Ascending aorta (tissue), 2 donors: ENCODE measurements around the gene PLA2G4E. TPM values are rescaled to one million over a fixed set of nuclear protein-coding genes. Genes with fewer than 3 reads are reported as not detected.

Source experiments
- DNase-seq, 2 donors: peaks; one replicate each; pipeline ENCODE4 v3.0.0-alpha.2; 2019; ENCODE audit warnings: low spot score in 2 of 2
- H3K27ac ChIP-seq, 2 donors: fragments of 200-600 bp; sonication (generic); one replicate each; pipeline ENCODE4 v1.5.1; 2016 to 2017; ENCODE audit warnings: mild to moderate bottlenecking in 1 of 2
- H3K27me3 ChIP-seq: fragments of 200-600 bp; sonication (generic); one replicate; pipeline ENCODE4 v1.5.1; 2017
- H3K36me3 ChIP-seq, 2 donors: fragments of 200-600 bp; sonication (generic); one replicate each; pipeline ENCODE4 v1.5.1; 2016
- H3K4me1 ChIP-seq, 2 donors: fragments of 200-600 bp; sonication (generic); one replicate each; pipeline ENCODE4 v1.5.1; 2016 to 2017; ENCODE audit warnings: mild to moderate bottlenecking in 1 of 2
- H3K4me3 ChIP-seq, 2 donors: fragments of 200-600 bp; sonication (generic); one replicate each; pipeline ENCODE4 v1.5.1; 2016 to 2017; ENCODE audit warnings: mild to moderate bottlenecking in 1 of 2
- H3K9me3 ChIP-seq, 2 donors: fragments of 200-600 bp; sonication (generic); one replicate each; pipeline ENCODE4 v1.5.1; 2016
- CTCF ChIP-seq, 3 experiments: fragments of 200-600 bp in 2 of 3; fragments of 450-650 bp in 1 of 3; sonication (generic) in 2 of 3; IDR thresholded peaks; one replicate each; pipeline ENCODE4 v1.5.1; 2016 to 2019; ENCODE audit warnings: antibody characterized with exemption in 3 of 3, mild to moderate bottlenecking in 1 of 3, moderate library complexity in 1 of 3
- intact Hi-C: fragments of 100-400 bp; cut with DNase I; formaldehyde crosslinking; loops from one replicate; pipeline ENCODE4 v1.15.1; 2023
- total RNA-seq: library from RNA; depleted of rRNA; stranded (reverse); fragments of >200 nt; gene quantifications from one replicate; pipeline ENCODE4 v1.1.0, GENCODE V29; 2016

The PLA2G4E gene
- total RNA-seq, 1 donor from 2014 or later: not detected

GRCh38 chr15:41941644-41942415 is 79.0 kb downstream of the PLA2G4E start:
- Histone ChIP-seq H3K27ac (peak overlapping the region in 1 of 2 donors; percentile 85), H3K4me1 (peaks cover 0 to 34% of the 10 kb centered on the region in 2 donors), H3K27me3 (no peaks in the 10 kb centered on the region), H3K9me3 (no peaks in the 10 kb centered on the region), H3K4me3 (no peak overlapping the region), H3K36me3 (peaks cover 18 to 29% of the 10 kb centered on the region in 2 donors)
- no peak for TF ChIP-seq CTCF (IDR thresholded peaks at IDR 0.05)
- no peak for DNase-seq
- intact Hi-C loops: no loop called here

- no peak for DNase-seq
- intact Hi-C loops: no loop called here
- Histone ChIP-seq H3K4me1 (peaks cover 0 to 25% of the 10 kb centered on the region in 2 donors), H3K27ac (no peak overlapping the region), H3K36me3 (peaks cover 23 to 29% of the 10 kb centered on the region in 2 donors), H3K27me3 (no peaks in the 10 kb centered on the region), H3K9me3 (no peaks in the 10 kb centered on the region), H3K4me3 (no peak overlapping the region)
- no peak for TF ChIP-seq CTCF (IDR thresholded peaks at IDR 0.05)
Measured at GRCh38 chr15:41940441-41940857, 80.4 kb downstream of the PLA2G4E start.

- Histone ChIP-seq H3K36me3 (peaks cover 23 to 29% of the 10 kb centered on the region in 2 donors), H3K27ac (no peak overlapping the region), H3K27me3 (no peaks in the 10 kb centered on the region), H3K4me3 (no peak overlapping the region), H3K4me1 (peaks cover 0 to 23% of the 10 kb centered on the region in 2 donors), H3K9me3 (no peaks in the 10 kb centered on the region)
- intact Hi-C loops: no loop called here
- no peak for DNase-seq
- no peak for TF ChIP-seq CTCF (IDR thresholded peaks at IDR 0.05)
Measured at GRCh38 chr15:41939986-41940385, 80.9 kb downstream of the PLA2G4E start.

GRCh38 chr15:41937568-41937923 is 83.3 kb downstream of the PLA2G4E start:
- no peak overlapping the region for H3K4me3 ChIP-seq
- no peak for DNase-seq
- no peak for TF ChIP-seq CTCF (IDR thresholded peaks at IDR 0.05)
- H3K9me3 ChIP-seq: no peaks in the 10 kb centered on the region
- intact Hi-C loops: no loop called here
- H3K27me3 ChIP-seq: no peaks in the 10 kb centered on the region
- peaks cover 18 to 26% of the 10 kb centered on the region in 2 donors for H3K36me3 ChIP-seq
- H3K4me1 ChIP-seq: peaks cover 16 to 27% of the 10 kb centered on the region in 2 donors
- H3K27ac ChIP-seq: peak overlapping the region; percentile 61

GRCh38 chr15:41936649-41937567 is 83.9 kb downstream of the PLA2G4E start:
- Histone ChIP-seq H3K36me3 (peaks cover 16 to 21% of the 10 kb centered on the region in 2 donors), H3K27me3 (no peaks in the 10 kb centered on the region), H3K4me1 (peaks cover 16 to 34% of the 10 kb centered on the region in 2 donors), H3K27ac (peak overlapping the region; percentile 61), H3K9me3 (no peaks in the 10 kb centered on the region), H3K4me3 (no peak overlapping the region)
- peak in 1 of 2 donors; percentile 79 for DNase-seq
- TF ChIP-seq CTCF (IDR thresholded peaks at IDR 0.05): no peak
- intact Hi-C loops: no loop called here
